ENCODE data around the gene HK2.
"Not testable (repeated sequence)": the region's sequence is repeated elsewhere in the genome, so short reads cannot be mapped to it uniquely, and the experiment has no call there.

The HK2 gene

GRCh38 chr2:74887960-74888700, 54.2 kb downstream of the HK2 start:
- no peak overlapping the region for H3K4me3 ChIP-seq (ENCODE audit: low read length)
- no peak for DNase-seq (ENCODE audit: low read depth, low spot score)

GRCh38 chr2:74889159-74889558, 55.2 kb downstream of the HK2 start:
- no peak for DNase-seq (ENCODE audit: low read depth, low spot score)
- H3K4me3 ChIP-seq (ENCODE audit: low read length) = no peak overlapping the region

- no peak overlapping the region for H3K4me3 ChIP-seq (ENCODE audit: low read length)
- DNase-seq (ENCODE audit: low read depth, low spot score) = no peak
Observed at GRCh38 chr2:74890711-74891110, 56.8 kb downstream of the HK2 start.

GRCh38 chr2:74891136-74891764, 57.3 kb downstream of the HK2 start:
- no peak overlapping the region for H3K4me3 ChIP-seq (ENCODE audit: low read length)
- no peak for DNase-seq (ENCODE audit: low read depth, low spot score)

- DNase-seq (ENCODE audit: low read depth, low spot score); H3K4me3 ChIP-seq (ENCODE audit: low read length): not testable (repeated sequence)
Observed at GRCh38 chr2:74891816-74892215, 57.9 kb downstream of the HK2 start.

- DNase-seq (ENCODE audit: low read depth, low spot score) = no peak
- H3K4me3 ChIP-seq (ENCODE audit: low read length) = no peak overlapping the region
Observed at GRCh38 chr2:74892609-74893008, 58.7 kb downstream of the HK2 start.

DNA sequence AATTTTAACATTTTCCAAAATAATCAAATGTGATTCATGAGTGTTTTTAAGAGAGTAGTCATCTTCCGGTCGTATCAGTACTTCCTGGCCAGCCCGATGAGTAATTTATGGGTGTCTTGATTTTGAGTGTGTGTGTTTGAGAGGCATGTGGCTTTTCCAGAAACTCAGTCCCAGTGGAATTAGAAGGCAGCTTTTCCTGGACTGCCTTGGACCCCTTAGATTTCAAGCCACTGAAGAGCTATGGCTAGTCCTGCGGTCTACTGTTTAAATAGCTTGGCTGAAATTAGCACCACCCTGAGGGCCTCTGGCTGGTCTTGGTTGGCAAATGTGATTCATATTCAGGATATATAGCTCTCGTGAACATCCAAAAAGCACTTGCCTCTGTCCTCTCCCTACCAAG, 59.4 kb downstream of the HK2 start:
- DNase-seq (ENCODE audit: low read depth, low spot score) = no peak
- no peak overlapping the region for H3K4me3 ChIP-seq (ENCODE audit: low read length)

DNA sequence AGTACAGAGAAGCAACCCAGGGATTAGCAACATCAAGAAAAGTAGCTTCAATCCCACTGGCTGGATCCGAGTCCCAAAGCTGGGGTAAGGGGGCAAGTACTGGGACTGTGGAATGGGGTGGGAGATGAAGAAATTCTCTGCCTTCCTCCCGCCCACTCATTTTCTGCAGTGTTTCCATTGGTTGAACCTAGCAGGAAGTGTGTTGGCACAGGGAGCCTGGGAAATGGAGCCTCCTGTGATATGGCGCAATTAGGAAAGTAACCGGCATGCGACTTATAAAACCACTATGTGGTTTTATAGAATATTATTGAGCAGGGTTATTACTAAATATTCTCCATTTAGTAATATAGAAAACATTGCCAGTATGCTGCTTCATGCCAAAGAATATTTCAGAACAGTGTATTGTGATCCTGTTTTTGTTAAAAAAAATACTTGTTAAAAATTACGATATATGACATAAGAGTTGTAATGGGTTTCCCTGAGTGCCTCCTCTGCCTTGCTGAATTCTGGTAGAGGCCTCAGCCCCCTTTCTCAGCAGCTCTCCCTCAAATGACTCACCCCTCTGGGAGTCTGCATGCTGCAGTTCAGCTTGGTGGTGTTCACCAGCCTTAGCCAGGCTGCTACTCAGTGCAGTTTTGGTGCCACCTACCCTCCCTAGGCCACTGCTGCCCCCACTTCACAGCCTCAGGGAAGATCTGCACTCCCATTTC, 60.5 kb downstream of the HK2 start:
- DNase-seq (ENCODE audit: low read depth, low spot score) = no peak
- H3K4me3 ChIP-seq (ENCODE audit: low read length) = no peak overlapping the region

DNA sequence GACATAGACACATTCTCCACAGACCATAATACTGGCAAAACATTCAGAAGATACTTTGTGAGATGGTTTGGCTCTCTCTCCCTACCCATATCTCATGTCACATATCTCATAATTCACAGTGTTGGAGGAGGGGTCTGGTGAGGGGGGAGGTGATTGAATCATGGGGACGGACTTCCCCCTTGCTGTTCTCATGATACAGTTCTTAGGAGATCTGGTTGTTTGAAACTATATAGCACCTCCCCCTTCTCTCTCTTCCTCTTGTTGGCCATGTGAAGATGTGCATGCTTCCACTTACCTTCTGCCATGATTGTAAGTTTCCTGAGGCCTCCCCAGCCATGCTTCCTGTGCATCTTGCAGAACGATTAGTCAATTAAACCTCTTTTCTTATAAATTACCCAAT, 61.1 kb downstream of the HK2 start:
- no peak overlapping the region for H3K4me3 ChIP-seq (ENCODE audit: low read length)
- no peak for DNase-seq (ENCODE audit: low read depth, low spot score)

DNA sequence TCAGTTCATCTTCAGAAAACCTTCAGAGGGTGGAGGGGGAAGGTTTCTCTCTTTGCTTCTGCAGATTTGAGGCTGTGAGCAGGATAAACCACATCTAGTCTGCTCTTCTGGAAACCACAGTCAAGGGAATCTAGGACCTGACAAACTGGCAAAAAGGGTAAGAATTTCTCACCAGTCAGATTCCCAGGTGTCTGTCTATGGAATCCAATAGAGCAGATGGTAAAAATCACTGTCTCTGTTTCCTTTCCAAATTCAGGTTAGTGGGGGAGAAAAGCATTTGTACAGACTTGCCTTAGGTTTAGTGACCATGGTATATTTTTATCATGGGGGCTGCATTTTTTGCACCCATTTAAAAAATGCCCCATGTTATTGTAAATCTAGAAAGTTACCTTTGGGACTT, 62.3 kb downstream of the HK2 start:
- no peak for DNase-seq (ENCODE audit: low read depth, low spot score)
- no peak overlapping the region for H3K4me3 ChIP-seq (ENCODE audit: low read length)

- DNase-seq (ENCODE audit: low read depth, low spot score); H3K4me3 ChIP-seq (ENCODE audit: low read length): not testable (repeated sequence)
Observed at GRCh38 chr2:74900225-74900624, 66.3 kb downstream of the HK2 start.

GRCh38 chr2:74902281-74902860, 68.4 kb downstream of the HK2 start:
- no peak overlapping the region for H3K4me3 ChIP-seq (ENCODE audit: low read length)
- no peak for DNase-seq (ENCODE audit: low read depth, low spot score)

DNA sequence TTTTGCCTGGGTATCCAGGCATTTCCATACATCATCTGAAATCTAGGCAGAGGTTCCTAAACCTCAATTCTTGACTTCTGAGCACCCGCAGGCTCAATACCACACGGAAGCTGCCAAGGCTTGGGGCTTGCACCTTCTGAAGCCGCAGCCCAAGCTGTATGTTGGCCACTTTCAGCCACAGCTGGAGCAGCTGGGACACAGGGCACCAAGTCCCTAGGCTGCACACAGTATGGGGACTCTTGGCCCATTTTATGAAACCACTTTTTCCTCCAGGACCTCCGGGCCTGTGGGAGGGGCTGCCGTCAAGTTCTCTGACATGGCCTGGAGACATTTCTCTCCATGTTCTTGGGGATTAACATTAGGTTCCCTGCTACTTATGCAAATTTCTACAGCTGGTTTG, 72.5 kb downstream of the HK2 start:
- no peak for DNase-seq (ENCODE audit: low read depth, low spot score)
- H3K4me3 ChIP-seq (ENCODE audit: low read length) = no peak overlapping the region

DNA sequence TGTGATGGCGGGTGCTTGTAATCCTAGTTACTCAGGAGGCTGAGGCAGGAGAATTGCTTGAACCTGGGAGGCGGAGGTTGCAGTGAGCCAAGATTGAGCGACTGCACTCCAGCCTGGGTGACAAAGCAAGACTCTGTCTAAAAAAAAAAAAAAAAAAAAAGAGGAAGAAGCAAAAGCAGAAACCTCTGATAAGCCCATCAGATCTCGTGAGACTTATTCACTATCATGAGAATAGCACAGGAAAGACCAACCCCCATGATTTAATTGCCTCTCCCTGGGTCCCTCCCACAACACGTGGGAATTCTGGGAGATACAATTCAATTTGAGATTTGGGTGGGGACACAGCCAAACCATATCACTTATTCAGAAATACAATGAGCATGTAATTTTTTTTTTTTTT, 73.6 kb downstream of the HK2 start:
- H3K4me3 ChIP-seq (ENCODE audit: low read length); DNase-seq (ENCODE audit: low read depth, low spot score): not testable (repeated sequence)

DNA sequence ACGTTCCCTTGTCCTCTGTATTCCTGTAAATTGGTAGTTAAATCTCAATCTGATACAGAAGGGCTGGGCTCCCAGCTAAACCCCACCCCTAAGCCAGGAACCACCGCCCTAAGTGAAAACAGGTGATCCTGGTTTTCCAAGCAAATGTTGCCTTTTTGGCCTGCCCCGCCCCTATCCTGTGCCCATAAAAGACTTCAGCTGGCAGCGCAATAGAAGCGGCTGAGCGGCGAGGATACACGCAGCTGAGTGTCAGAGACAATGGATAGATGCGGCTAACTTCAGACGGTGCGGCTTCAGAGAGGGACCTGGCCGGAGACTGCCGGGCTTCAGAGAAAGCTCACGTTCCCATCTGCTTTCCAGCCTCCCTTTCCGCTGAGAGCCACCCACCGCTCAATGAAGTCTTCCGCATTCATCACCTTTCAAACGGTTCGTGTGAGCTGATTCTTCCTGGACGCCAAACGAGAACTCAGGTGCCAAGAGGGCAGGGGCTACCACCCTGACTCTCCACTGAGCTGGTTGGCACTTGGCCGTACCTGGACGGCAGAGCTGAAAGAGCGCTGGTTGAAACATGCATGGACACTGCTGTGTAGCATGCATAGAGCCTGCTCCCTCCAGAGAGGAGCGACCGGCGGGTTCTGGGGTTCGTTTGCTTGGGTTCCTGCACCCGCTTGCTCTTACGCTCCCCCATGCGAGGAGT, 75.0 kb downstream of the HK2 start:
- H3K4me3 ChIP-seq (ENCODE audit: low read length) = no peak overlapping the region
- DNase-seq (ENCODE audit: low read depth, low spot score) = no peak

DNA sequence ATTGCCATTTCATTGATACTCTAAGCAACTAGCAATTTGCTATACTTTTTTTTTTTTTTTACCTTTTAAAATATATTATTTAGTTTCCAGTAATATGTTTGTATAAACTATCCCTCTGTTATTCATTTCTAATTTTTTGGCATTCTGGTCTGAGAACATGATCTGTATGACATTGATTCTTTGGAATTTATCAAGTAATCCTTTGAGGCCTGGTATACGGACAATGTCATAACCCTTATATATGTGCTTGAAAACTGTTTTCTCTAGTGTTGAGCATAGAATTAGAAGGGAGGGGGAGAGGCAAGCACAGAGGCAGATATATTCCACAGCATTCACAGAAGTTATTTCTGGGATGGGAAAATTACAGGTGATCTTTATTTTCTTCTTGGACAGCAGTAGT, 76.3 kb downstream of the HK2 start:
- no peak overlapping the region for H3K4me3 ChIP-seq (ENCODE audit: low read length)
- DNase-seq (ENCODE audit: low read depth, low spot score) = no peak

- DNase-seq (ENCODE audit: low read depth, low spot score) = no peak
- no peak overlapping the region for H3K4me3 ChIP-seq (ENCODE audit: low read length)
Observed at GRCh38 chr2:74911061-74911460, 77.1 kb downstream of the HK2 start.

GRCh38 chr2:74915743-74916142, 81.8 kb downstream of the HK2 start:
- no peak overlapping the region for H3K4me3 ChIP-seq (ENCODE audit: low read length)
- DNase-seq (ENCODE audit: low read depth, low spot score) = no peak

DNA sequence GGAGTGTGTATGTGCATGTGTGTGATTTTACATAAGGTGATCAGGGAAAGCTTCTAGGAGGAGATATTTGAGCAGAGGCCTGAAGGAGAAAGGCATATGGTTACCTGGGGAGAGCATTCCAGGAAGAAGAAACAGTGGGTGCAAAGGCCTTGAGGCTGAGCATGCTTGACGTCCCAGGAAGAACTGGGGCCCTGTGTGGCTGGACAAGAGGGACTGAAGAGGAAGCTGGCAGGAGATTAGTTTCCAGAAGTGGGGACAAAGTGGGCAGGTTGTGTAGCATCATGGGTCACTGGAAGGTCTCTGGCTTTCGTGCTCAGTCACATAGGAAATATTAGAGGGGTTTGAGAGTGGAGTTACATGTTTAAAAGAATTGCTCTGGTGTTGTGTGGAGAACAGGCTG, 82.5 kb downstream of the HK2 start:
- no peak for DNase-seq (ENCODE audit: low read depth, low spot score)
- H3K4me3 ChIP-seq (ENCODE audit: low read length) = no peak overlapping the region
